GM23338 (cell line): ENCODE results near the gene SLC4A9.

Experiments
- CREB1 ChIP-seq: fragments of 250-450 bp; sonication (Bioruptor Pico); IDR thresholded peaks from 2 replicates; pipeline ENCODE4 v1.5.0; 2020; ENCODE audit warnings: low read depth, mild to moderate bottlenecking, moderate library complexity
- CTCF ChIP-seq, 2 experiments: fragments of 200-600 bp in 1 of 2; sonication (generic) in 1 of 2; conservative IDR thresholded peaks; 2 replicates each; pipeline versions ENCODE4 v1.5.1 to v1.6.1; 2016 to 2017; ENCODE audit warnings: antibody characterized with exemption in 2 of 2, low read depth in 2 of 2, mild to moderate bottlenecking in 2 of 2, moderate library complexity in 1 of 2
- ETS1 ChIP-seq: IDR thresholded peaks from 2 replicates; pipeline ENCODE4 v1.6.1; 2016; ENCODE audit warnings: antibody characterized with exemption
- EZH2 ChIP-seq: fragments of 200-600 bp; sonication (generic); IDR thresholded peaks from one replicate; pipeline ENCODE4 v1.8.0; 2017; ENCODE audit warnings: antibody characterized with exemption, mild to moderate bottlenecking, low read depth; ENCODE audit not compliant: unreplicated experiment
- EZH2phosphoT487 ChIP-seq: fragments of 200-600 bp; sonication (generic); IDR thresholded peaks from one replicate; pipeline ENCODE4 v1.8.1; 2018; ENCODE audit warnings: antibody characterized with exemption; ENCODE audit not compliant: unreplicated experiment
- JUNB ChIP-seq: IDR thresholded peaks from one replicate; pipeline ENCODE4 v1.6.1; 2016; ENCODE audit warnings: antibody characterized with exemption; ENCODE audit not compliant: unreplicated experiment
- NANOG ChIP-seq: IDR thresholded peaks from 2 replicates; pipeline ENCODE4 v1.6.1; 2016; ENCODE audit warnings: antibody characterized with exemption, borderline replicate concordance
- POLR2AphosphoS5 ChIP-seq: IDR thresholded peaks from 2 replicates; pipeline ENCODE4 v1.6.1; 2016; ENCODE audit warnings: antibody characterized with exemption, low read depth
- REST ChIP-seq: IDR thresholded peaks from one replicate; pipeline ENCODE4 v1.6.1; 2018; ENCODE audit warnings: antibody characterized with exemption; ENCODE audit not compliant: unreplicated experiment
- STAT1 ChIP-seq: IDR thresholded peaks from one replicate; pipeline ENCODE4 v1.6.1; 2016; ENCODE audit warnings: antibody characterized with exemption; ENCODE audit not compliant: unreplicated experiment
- ZNF114 ChIP-seq: fragments of 250-450 bp; sonication (Bioruptor Pico); IDR thresholded peaks from 2 replicates; pipeline ENCODE4 v1.5.0; 2020; ENCODE audit warnings: mild to moderate bottlenecking, moderate library complexity

- TF ChIP-seq CTCF (conservative IDR thresholded peaks at IDR 0.05; ENCODE audit: low read depth in 2 of 2), result no peak
- no peak for TF ChIP-seq POLR2AphosphoS5
- no peak for TF ChIP-seq EZH2phosphoT487
- no peak for TF ChIP-seq EZH2
- no peak for TF ChIP-seq ETS1
- no peak for TF ChIP-seq CREB1 (CRISPR knock-in tag)
- TF ChIP-seq REST, result no peak
- TF ChIP-seq ZNF114, result no peak
- no peak for TF ChIP-seq STAT1
- no peak for TF ChIP-seq JUNB
- no peak for TF ChIP-seq NANOG
These were observed 4.4 kb downstream of the SLC4A9 start for GRCh38 chr5:140364472-140364765.
